ENCODE measurements around the gene RAB7B.

Gene RAB7B

DNA sequence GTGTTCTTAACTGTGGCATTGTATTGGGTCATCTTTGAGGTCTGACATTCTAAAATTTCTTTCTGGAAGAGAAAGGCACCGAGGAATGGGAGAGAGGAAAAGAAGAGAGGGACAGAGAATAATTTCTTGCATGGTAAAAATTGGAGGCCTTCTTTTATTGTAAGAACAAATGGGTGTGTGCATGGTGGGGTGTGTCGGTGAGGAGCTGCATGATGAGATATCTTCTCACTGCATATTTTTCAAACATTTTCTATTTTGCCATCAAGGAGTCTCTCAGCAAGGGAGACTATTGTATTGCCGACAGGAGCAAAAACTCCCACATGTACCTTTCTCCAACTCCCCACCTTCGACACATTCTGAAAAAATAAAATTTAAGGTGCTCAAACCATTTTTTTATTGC, 27.0 kb upstream of the RAB7B start:
- no peak overlapping the region for H2BK12ac ChIP-seq (ENCODE audit: low read length)
- no peak overlapping the region for H2BK15ac ChIP-seq (ENCODE audit: low read length)
- H2AK5ac ChIP-seq (ENCODE audit: low read depth, low read length): no peak overlapping the region
- no peak overlapping the region for H3K4ac ChIP-seq (ENCODE audit: low read length)
- no peak overlapping the region for H3K14ac ChIP-seq (ENCODE audit: low read length)
- H3K9me3 ChIP-seq (replicated peaks in 1 of 2; ENCODE audit: control insufficient read depth in 2 of 2, insufficient read depth in 1 of 2, low read depth in 1 of 2, low read length in 2 of 2): peaks cover 0 to 3% of the 10 kb centered on the region in 2 donors
- H3K9ac ChIP-seq (ENCODE audit: low read depth, low read length, poor library complexity): no peak overlapping the region
- no peak overlapping the region for H4K91ac ChIP-seq (ENCODE audit: low read depth, low read length, poor library complexity)
- H4K8ac ChIP-seq (ENCODE audit: low read depth, low read length): no peak overlapping the region
- no peak overlapping the region for H3K27ac ChIP-seq (replicated peaks; ENCODE audit: low read length)
- H3K27me3 ChIP-seq (ENCODE audit: control insufficient read depth in 3 of 3, insufficient read depth in 3 of 3, low read depth in 1 of 3, low read length in 3 of 3): peaks cover 0 to 12% (median 0%) of the 10 kb centered on the region in 3 experiments
- H3K4me2 ChIP-seq (ENCODE audit: insufficient read depth, low read length, poor library complexity, severe bottlenecking): no peak overlapping the region
- H3K4me1 ChIP-seq (ENCODE audit: control insufficient read depth in 2 of 2, insufficient read depth in 1 of 2, low read depth in 1 of 2, low read length in 2 of 2): peaks cover 0 to 2% of the 10 kb centered on the region in 2 donors
- no peak for DNase-seq (ENCODE audit: low spot score)
- H3K23ac ChIP-seq (ENCODE audit: low read depth, low read length, poor library complexity): no peak overlapping the region
- no peak overlapping the region for H3K18ac ChIP-seq (ENCODE audit: low read length)
- H3K79me1 ChIP-seq (ENCODE audit: low read depth, low read length): no peaks in the 10 kb centered on the region
- no CpG with 5 or more reads among the region's 4 CpGs for WGBS, 2 donors (ENCODE audit: extremely low coverage in 2 of 2, insufficient read length in 2 of 2, insufficient replicate concordance in 1 of 2)
- no peak overlapping the region for H2BK5ac ChIP-seq (ENCODE audit: low read length)
- no peak overlapping the region for H2BK120ac ChIP-seq (ENCODE audit: low read depth, low read length)
- H3K4me3 ChIP-seq (ENCODE audit: low read length in 2 of 2): no peak overlapping the region
- no peak overlapping the region for H2AFZ ChIP-seq (ENCODE audit: low read length)
- no peaks in the 10 kb centered on the region for H3K36me3 ChIP-seq (replicated peaks in 1 of 2; ENCODE audit: control insufficient read depth in 2 of 2, insufficient read depth in 2 of 2, low read length in 2 of 2)

DNA sequence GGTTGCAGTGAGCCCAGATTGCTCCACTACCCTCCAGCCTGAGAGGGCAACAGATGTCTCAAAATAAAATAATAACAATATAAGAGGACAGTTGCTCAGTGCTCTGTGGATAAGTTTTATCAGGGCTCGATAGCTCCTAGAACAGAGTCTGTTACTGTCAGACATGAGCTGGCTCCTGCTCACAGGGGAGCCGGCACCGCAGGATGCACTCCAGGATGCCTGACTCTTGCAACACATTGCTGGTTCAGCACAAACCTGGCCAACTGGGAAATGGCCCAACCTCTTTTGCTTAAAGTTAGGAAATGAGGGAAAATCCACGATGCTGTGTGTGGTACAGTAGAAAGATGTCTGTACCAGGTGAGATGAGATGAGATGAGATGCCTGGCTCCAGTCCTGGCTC, 26.3 kb upstream of the RAB7B start:
- Histone ChIP-seq H3K4me3 (ENCODE audit: low read length in 2 of 2) (no peak overlapping the region), H2AFZ (ENCODE audit: low read length) (no peak overlapping the region), H3K27ac (replicated peaks; ENCODE audit: low read length) (no peak overlapping the region), H3K14ac (ENCODE audit: low read length) (no peak overlapping the region), H2BK120ac (ENCODE audit: low read depth, low read length) (no peak overlapping the region), H2AK5ac (ENCODE audit: low read depth, low read length) (no peak overlapping the region), H3K18ac (ENCODE audit: low read length) (no peak overlapping the region), H3K36me3 (replicated peaks in 1 of 2; ENCODE audit: control insufficient read depth in 2 of 2, insufficient read depth in 2 of 2, low read length in 2 of 2) (no peaks in the 10 kb centered on the region), H2BK12ac (ENCODE audit: low read length) (no peak overlapping the region), H3K9ac (ENCODE audit: low read depth, low read length, poor library complexity) (no peak overlapping the region), H3K4ac (ENCODE audit: low read length) (no peak overlapping the region), H3K23ac (ENCODE audit: low read depth, low read length, poor library complexity) (no peak overlapping the region), H3K4me2 (ENCODE audit: insufficient read depth, low read length, poor library complexity, severe bottlenecking) (no peak overlapping the region), H3K79me1 (ENCODE audit: low read depth, low read length) (no peaks in the 10 kb centered on the region), H3K4me1 (ENCODE audit: control insufficient read depth in 2 of 2, insufficient read depth in 1 of 2, low read depth in 1 of 2, low read length in 2 of 2) (peaks cover 0 to 2% of the 10 kb centered on the region in 2 donors), H3K9me3 (replicated peaks in 1 of 2; ENCODE audit: control insufficient read depth in 2 of 2, insufficient read depth in 1 of 2, low read depth in 1 of 2, low read length in 2 of 2) (peaks cover 0 to 3% of the 10 kb centered on the region in 2 donors), H4K8ac (ENCODE audit: low read depth, low read length) (no peak overlapping the region), H3K27me3 (ENCODE audit: control insufficient read depth in 3 of 3, insufficient read depth in 3 of 3, low read depth in 1 of 3, low read length in 3 of 3) (peaks cover 0 to 12% (median 0%) of the 10 kb centered on the region in 3 experiments), H2BK5ac (ENCODE audit: low read length) (no peak overlapping the region), H2BK15ac (ENCODE audit: low read length) (no peak overlapping the region), H4K91ac (ENCODE audit: low read depth, low read length, poor library complexity) (no peak overlapping the region)
- no peak for DNase-seq (ENCODE audit: low spot score)
- WGBS, 2 donors (ENCODE audit: extremely low coverage in 2 of 2, insufficient read length in 2 of 2, insufficient replicate concordance in 1 of 2): no CpG with 5 or more reads among the region's 4 CpGs

DNA sequence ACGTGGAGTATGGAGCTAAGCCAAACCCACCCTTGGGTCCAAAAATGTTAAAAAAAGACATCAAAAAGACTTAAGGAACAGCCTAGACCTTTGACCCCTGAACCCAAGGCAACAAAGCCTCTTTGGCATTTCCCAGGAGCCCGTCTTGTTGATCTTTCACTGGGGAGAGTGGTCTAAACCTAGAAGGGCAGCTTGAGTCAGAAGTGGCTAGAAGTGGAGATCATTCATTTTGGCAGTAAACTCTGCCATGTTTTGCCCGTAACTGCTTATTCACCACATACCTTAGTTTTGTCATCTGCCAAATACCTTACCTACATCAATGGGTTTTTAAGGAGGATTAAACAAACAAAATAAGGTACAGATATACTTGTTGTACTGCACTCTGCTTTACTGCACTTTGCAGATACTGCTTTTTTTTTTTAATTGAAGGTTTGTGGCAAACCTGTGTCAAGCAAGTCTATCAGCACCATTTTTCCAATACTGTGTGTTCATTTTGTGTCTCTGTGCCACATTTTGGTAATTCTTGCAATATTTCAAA, 22.2 kb upstream of the RAB7B start:
- H3K14ac ChIP-seq (ENCODE audit: low read length): no peak overlapping the region
- no peak for DNase-seq (ENCODE audit: low spot score)
- no peak overlapping the region for H2AFZ ChIP-seq (ENCODE audit: low read length)
- no peak overlapping the region for H2AK5ac ChIP-seq (ENCODE audit: low read depth, low read length)
- no peak overlapping the region for H3K4me3 ChIP-seq (ENCODE audit: low read length in 2 of 2)
- H3K23ac ChIP-seq (ENCODE audit: low read depth, low read length, poor library complexity): no peak overlapping the region
- H3K4me2 ChIP-seq (ENCODE audit: insufficient read depth, low read length, poor library complexity, severe bottlenecking): no peak overlapping the region
- no peak overlapping the region for H2BK120ac ChIP-seq (ENCODE audit: low read depth, low read length)
- no peaks in the 10 kb centered on the region for H3K9me3 ChIP-seq (replicated peaks in 1 of 2; ENCODE audit: control insufficient read depth in 2 of 2, insufficient read depth in 1 of 2, low read depth in 1 of 2, low read length in 2 of 2)
- no peaks in the 10 kb centered on the region for H3K36me3 ChIP-seq (replicated peaks in 1 of 2; ENCODE audit: control insufficient read depth in 2 of 2, insufficient read depth in 2 of 2, low read length in 2 of 2)
- no peak overlapping the region for H3K4ac ChIP-seq (ENCODE audit: low read length)
- H3K9ac ChIP-seq (ENCODE audit: low read depth, low read length, poor library complexity): no peak overlapping the region
- peaks cover 0 to 8% (median 0%) of the 10 kb centered on the region in 3 experiments for H3K27me3 ChIP-seq (ENCODE audit: control insufficient read depth in 3 of 3, insufficient read depth in 3 of 3, low read depth in 1 of 3, low read length in 3 of 3)
- no peak overlapping the region for H4K8ac ChIP-seq (ENCODE audit: low read depth, low read length)
- no peak overlapping the region for H2BK15ac ChIP-seq (ENCODE audit: low read length)
- H3K4me1 ChIP-seq (ENCODE audit: control insufficient read depth in 2 of 2, insufficient read depth in 1 of 2, low read depth in 1 of 2, low read length in 2 of 2): no peaks in the 10 kb centered on the region
- no CpG with 5 or more reads among the region's 3 CpGs for WGBS, 2 donors (ENCODE audit: extremely low coverage in 2 of 2, insufficient read length in 2 of 2, insufficient replicate concordance in 1 of 2)
- H2BK12ac ChIP-seq (ENCODE audit: low read length): no peak overlapping the region
- H3K27ac ChIP-seq (replicated peaks; ENCODE audit: low read length): no peak overlapping the region
- no peak overlapping the region for H4K91ac ChIP-seq (ENCODE audit: low read depth, low read length, poor library complexity)
- H2BK5ac ChIP-seq (ENCODE audit: low read length): no peak overlapping the region
- no peaks in the 10 kb centered on the region for H3K79me1 ChIP-seq (ENCODE audit: low read depth, low read length)
- no peak overlapping the region for H3K18ac ChIP-seq (ENCODE audit: low read length)

DNA sequence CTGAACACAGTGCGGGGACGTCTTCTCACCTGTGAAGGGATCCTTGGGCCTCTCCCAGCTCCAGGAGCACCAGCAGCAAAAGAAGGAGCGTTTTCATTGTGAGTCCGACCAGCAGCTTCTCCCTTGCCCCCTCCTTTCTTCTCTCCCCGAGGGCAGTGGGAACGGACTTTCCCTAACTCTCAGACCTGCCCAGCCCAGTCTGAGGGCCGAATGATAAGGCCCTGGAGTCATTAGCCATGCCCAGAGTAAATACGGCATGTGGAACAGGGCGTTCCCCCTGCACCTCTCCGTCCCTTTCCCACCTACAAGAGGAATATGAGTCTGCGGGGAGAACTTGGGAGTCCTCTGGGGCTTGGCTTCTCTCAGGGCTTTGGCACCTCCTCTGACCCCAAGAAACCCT, 20.5 kb upstream of the RAB7B start, which contains the start of gene CTSE:
CTSE (minus strand) TSS at position 201 of the 400 bp plus-strand sequence; CDS start at position 97, 104 bp downstream.
- H3K79me1 ChIP-seq (ENCODE audit: low read depth, low read length): no peaks in the 10 kb centered on the region
- H3K4ac ChIP-seq (ENCODE audit: low read length): no peak within 1 kb of the TSS
- no peak within 1 kb of the TSS for H3K9ac ChIP-seq (ENCODE audit: low read depth, low read length, poor library complexity)
- H2BK5ac ChIP-seq (ENCODE audit: low read length): no peak within 1 kb of the TSS
- no peaks in the 10 kb centered on the region for H3K4me1 ChIP-seq (ENCODE audit: control insufficient read depth in 2 of 2, insufficient read depth in 1 of 2, low read depth in 1 of 2, low read length in 2 of 2)
- no peaks in the 10 kb centered on the region for H3K9me3 ChIP-seq (replicated peaks in 1 of 2; ENCODE audit: control insufficient read depth in 2 of 2, insufficient read depth in 1 of 2, low read depth in 1 of 2, low read length in 2 of 2)
- peak within 1 kb of the TSS; percentile 42 for H2BK12ac ChIP-seq (ENCODE audit: low read length)
- no peaks in the 10 kb centered on the region for H3K36me3 ChIP-seq (replicated peaks in 1 of 2; ENCODE audit: control insufficient read depth in 2 of 2, insufficient read depth in 2 of 2, low read length in 2 of 2)
- WGBS, 2 donors (ENCODE audit: extremely low coverage in 2 of 2, insufficient read length in 2 of 2, insufficient replicate concordance in 1 of 2): no CpG with 5 or more reads among the region's 11 CpGs
- H2AFZ ChIP-seq (ENCODE audit: low read length): no peak within 1 kb of the TSS
- H3K27me3 ChIP-seq (ENCODE audit: control insufficient read depth in 3 of 3, insufficient read depth in 3 of 3, low read depth in 1 of 3, low read length in 3 of 3): peaks cover 0 to 8% (median 2%) of the 10 kb centered on the region in 3 experiments
- no peak within 1 kb of the TSS for H3K4me3 ChIP-seq (ENCODE audit: low read length in 2 of 2)
- H3K27ac ChIP-seq (replicated peaks; ENCODE audit: low read length): no peak within 1 kb of the TSS
- H3K18ac ChIP-seq (ENCODE audit: low read length): peak within 1 kb of the TSS; percentile 13
- H2AK5ac ChIP-seq (ENCODE audit: low read depth, low read length): no peak within 1 kb of the TSS
- H3K14ac ChIP-seq (ENCODE audit: low read length): no peak within 1 kb of the TSS
- DNase-seq (ENCODE audit: low spot score): no peak
- H3K4me2 ChIP-seq (ENCODE audit: insufficient read depth, low read length, poor library complexity, severe bottlenecking): no peak within 1 kb of the TSS
- no peak within 1 kb of the TSS for H2BK15ac ChIP-seq (ENCODE audit: low read length)
- H4K8ac ChIP-seq (ENCODE audit: low read depth, low read length): peak within 1 kb of the TSS; percentile 89
- H4K91ac ChIP-seq (ENCODE audit: low read depth, low read length, poor library complexity): no peak within 1 kb of the TSS
- no peak within 1 kb of the TSS for H2BK120ac ChIP-seq (ENCODE audit: low read depth, low read length)
- peak within 1 kb of the TSS; percentile 23 for H3K23ac ChIP-seq (ENCODE audit: low read depth, low read length, poor library complexity)

All from neuronal stem cell (in vitro differentiated cells).